K562 (cell line): ENCODE measurements around the gene TMEM14C. TPM values are rescaled to one million over a fixed set of nuclear protein-coding genes. Genes with fewer than 3 reads are reported as not detected.

Experiments used
- BHLHE40 ChIP-seq: IDR thresholded peaks from 2 replicates; pipeline ENCODE4 v1.6.1; 2011; ENCODE audit warnings: low read length, improper control_type of control experiment
- ETV1 ChIP-seq: fragments of 450-650 bp; conservative IDR thresholded peaks from 2 replicates; pipeline ENCODE4 v1.6.1; 2016; ENCODE audit warnings: missing genetic modification characterization, control low read depth, low read depth, missing compliant biosample characterization
- ETV6 ChIP-seq, 3 experiments: fragments of 150-350 bp in 1 of 3; sonication (generic) in 1 of 3; formaldehyde crosslinking in 1 of 3; IDR thresholded peaks; 2 replicates each; pipeline versions ENCODE4 v1.6.1 to v1.8.0; 2014 to 2022; ENCODE audit warnings: borderline replicate concordance in 2 of 3, low read depth in 2 of 3, antibody characterized with exemption in 1 of 3, low read length in 1 of 3, mild to moderate bottlenecking in 1 of 3, missing genetic modification reagents in 1 of 3
- NONO ChIP-seq, 2 experiments: fragments of 200-400 bp in 1 of 2; fragments of 450-650 bp in 1 of 2; formaldehyde crosslinking in 1 of 2; IDR thresholded peaks; 2 replicates each; pipeline ENCODE4 v1.6.1; 2017; ENCODE audit warnings: low read depth in 2 of 2, mild to moderate bottlenecking in 2 of 2, moderate library complexity in 2 of 2, low read length in 1 of 2
- POU5F1 ChIP-seq: fragments of 150-350 bp; IDR thresholded peaks from 2 replicates; pipeline ENCODE4 v1.6.1; 2014; ENCODE audit warnings: borderline replicate concordance, low read length, low read depth, mild to moderate bottlenecking; ENCODE audit not compliant: partially characterized antibody
- RFX7 ChIP-seq: fragments of 250-450 bp; sonication (Bioruptor Pico); IDR thresholded peaks from 2 replicates; pipeline ENCODE4 v1.5.1; 2021; ENCODE audit warnings: mild to moderate bottlenecking
- TEAD1 ChIP-seq, 2 experiments: fragments of 450-650 bp in 1 of 2; sonication (generic) in 1 of 2; formaldehyde crosslinking; IDR thresholded peaks; 2 replicates each; pipeline versions ENCODE4 v1.4.0 to v1.8.0; 2020 to 2022; ENCODE audit warnings: mild to moderate bottlenecking in 2 of 2, missing genetic modification reagents in 1 of 2
- TFAM ChIP-seq: fragments of 250-450 bp; sonication (Bioruptor Pico); conservative IDR thresholded peaks from 2 replicates; pipeline ENCODE4 v1.5.0; 2021; ENCODE audit warnings: mild to moderate bottlenecking, moderate library complexity
- ZNF197 ChIP-seq: fragments of 200-800 bp; sonication (Bioruptor generic); IDR thresholded peaks from 2 replicates; pipeline ENCODE4 v1.6.1; 2016; ENCODE audit warnings: low read depth, missing genetic modification characterization, missing compliant biosample characterization
- ZNF57 ChIP-seq: fragments of 450-650 bp; formaldehyde crosslinking; IDR thresholded peaks from 2 replicates; pipeline ENCODE4 v1.4.0; 2020; ENCODE audit warnings: mild to moderate bottlenecking, moderate library complexity
- polyA plus RNA-seq, 8 experiments: library from polyadenylated mRNA; depleted of rRNA in 4 of 8; stranded (reverse) in 5 of 8; unstranded in 3 of 8; fragments of >200 nt; fragmentation: Nextera tagmentation in 2 of 8; fragmentation: Illumina TruSeq in 1 of 8; extraction: Ambion mirVana in 2 of 8; extraction: Trizol in 1 of 8; gene quantifications; 2 replicates each; pipeline versions ENCODE4 v1.2.1 to v1.2.3, GENCODE V29; 2011 to 2014; ENCODE audit warnings: inconsistent platforms in 1 of 8, missing spikeins in 1 of 8
- total RNA-seq, 7 experiments: library from RNA; depleted of rRNA in 6 of 7; stranded (reverse); fragments of >200 nt in 6 of 7; fragmentation: Illumina TruSeq in 2 of 7; extraction: Trizol in 2 of 7; gene quantifications; 2 replicates each; pipeline versions ENCODE4 v1.2.1 to v1.2.3, GENCODE V29; 2011 to 2021; ENCODE audit warnings: low replicate concordance in 1 of 7
- TF ChIP-seq, protein P1 (sequence below), 2 experiments: fragments of 450-650 bp; IDR thresholded peaks; 2 replicates each; pipeline ENCODE4 v1.6.1; 2016
- TF ChIP-seq, protein P2 (sequence below): fragments of 250-450 bp; sonication (Bioruptor Pico); IDR thresholded peaks from 2 replicates; pipeline ENCODE4 v1.5.0; 2022; ENCODE audit warnings: mild to moderate bottlenecking
- TF ChIP-seq, protein P3 (sequence below): fragments of 200-800 bp; sonication (Bioruptor generic); IDR thresholded peaks from 2 replicates; pipeline ENCODE4 v1.6.1; 2017; ENCODE audit warnings: missing genetic modification characterization, missing compliant biosample characterization
- TF ChIP-seq, protein P4 (sequence below), 2 experiments: IDR thresholded peaks in 1 of 2; conservative IDR thresholded peaks in 1 of 2; 2 replicates each; pipeline ENCODE4 v1.6.1; 2016; ENCODE audit warnings: low read depth in 2 of 2, mild to moderate bottlenecking in 1 of 2, missing compliant biosample characterization in 1 of 2, missing genetic modification characterization in 1 of 2, moderate library complexity in 1 of 2

TMEM14C gene
- total and polyA plus RNA-seq, 9 of the 15 experiments (the other 6 are each of a cell fraction or from before 2014, with no cell fraction given): 151 to 496 (median 263) TPM

DNA sequence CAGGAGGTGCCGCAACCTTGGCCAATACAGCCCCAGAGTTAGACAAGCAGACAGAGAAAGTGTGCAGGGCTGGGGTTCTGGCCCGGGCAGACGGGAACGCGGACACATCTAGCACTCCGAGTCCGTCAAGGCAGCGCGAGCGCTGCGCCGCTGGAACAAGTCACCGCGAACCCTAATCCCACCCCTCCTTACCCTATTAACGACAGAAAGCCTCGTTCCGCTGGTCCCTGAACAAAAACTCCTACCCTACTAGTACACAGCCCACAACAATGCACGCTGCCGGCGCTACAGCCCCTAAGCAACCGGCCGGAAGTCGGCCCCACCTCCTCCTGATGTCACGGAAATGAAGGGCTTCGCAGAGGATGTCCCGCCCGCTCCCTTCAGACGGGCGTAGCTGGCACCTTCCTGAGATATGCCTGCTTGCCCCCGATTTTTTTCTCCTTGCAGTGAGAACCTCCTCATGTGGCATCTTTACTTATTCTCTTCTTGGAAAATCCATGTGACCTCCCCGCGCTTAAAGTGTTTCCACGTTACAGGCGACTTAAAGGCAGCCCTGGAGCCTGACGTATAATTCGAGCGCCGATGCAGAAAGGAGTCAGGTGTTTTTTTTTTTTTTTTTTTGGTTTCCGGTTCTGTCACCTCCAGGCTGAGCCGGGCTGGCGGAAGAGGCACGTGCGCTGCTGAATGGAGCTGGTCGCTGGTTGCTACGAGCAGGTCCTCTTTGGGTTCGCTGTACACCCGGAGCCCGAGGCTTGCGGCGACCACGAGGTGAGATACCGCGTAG lies 28.4 kb upstream of the TMEM14C start, which contains the start of the genes C6orf52 and PAK1IP1 (continued):
- TF ChIP-seq ZNF57 (CRISPR knock-in tag) (no peak), BHLHE40 (peak; percentile 99), TEAD1 (CRISPR knock-in tag; IDR thresholded peaks at IDR 0.05) (peak in 1 of 2 experiments; percentile 34; a peak in 1 of 4 replicates), ETV1 (tag) (no peak; the same call in none of the 2 replicates), NONO (IDR thresholded peaks at IDR 0.05; ENCODE audit: low read depth in 2 of 2, low read length in 1 of 2) (0 out of 4 replicates have a peak, but pooled peaks of 1 of the 2 experiments have one; percentile 54), TFAM (CRISPR knock-in tag) (no peak), ETV6 (IDR thresholded peaks at IDR 0.05; ENCODE audit: borderline replicate concordance in 1 of 2, low read depth in 2 of 2, low read length in 1 of 2) (peak in 1 of 2 experiments; percentile 50; a peak in 1 of 4 replicates), ETV6 (CRISPR knock-in tag; IDR thresholded peaks at IDR 0.05; ENCODE audit: borderline replicate concordance) (no peak), ZNF197 (CRISPR knock-in tag) (peak; percentile 79), RFX7 (no peak), POU5F1 (peak; percentile 32)
- TF ChIP-seq, protein P1, sequence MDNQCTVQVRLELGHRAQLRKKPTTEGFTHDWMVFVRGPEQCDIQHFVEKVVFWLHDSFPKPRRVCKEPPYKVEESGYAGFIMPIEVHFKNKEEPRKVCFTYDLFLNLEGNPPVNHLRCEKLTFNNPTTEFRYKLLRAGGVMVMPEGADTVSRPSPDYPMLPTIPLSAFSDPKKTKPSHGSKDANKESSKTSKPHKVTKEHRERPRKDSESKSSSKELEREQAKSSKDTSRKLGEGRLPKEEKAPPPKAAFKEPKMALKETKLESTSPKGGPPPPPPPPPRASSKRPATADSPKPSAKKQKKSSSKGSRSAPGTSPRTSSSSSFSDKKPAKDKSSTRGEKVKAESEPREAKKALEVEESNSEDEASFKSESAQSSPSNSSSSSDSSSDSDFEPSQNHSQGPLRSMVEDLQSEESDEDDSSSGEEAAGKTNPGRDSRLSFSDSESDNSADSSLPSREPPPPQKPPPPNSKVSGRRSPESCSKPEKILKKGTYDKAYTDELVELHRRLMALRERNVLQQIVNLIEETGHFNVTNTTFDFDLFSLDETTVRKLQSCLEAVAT (IDR thresholded peaks at IDR 0.05): peak; percentile 58 to 73
- TF ChIP-seq, protein P2, sequence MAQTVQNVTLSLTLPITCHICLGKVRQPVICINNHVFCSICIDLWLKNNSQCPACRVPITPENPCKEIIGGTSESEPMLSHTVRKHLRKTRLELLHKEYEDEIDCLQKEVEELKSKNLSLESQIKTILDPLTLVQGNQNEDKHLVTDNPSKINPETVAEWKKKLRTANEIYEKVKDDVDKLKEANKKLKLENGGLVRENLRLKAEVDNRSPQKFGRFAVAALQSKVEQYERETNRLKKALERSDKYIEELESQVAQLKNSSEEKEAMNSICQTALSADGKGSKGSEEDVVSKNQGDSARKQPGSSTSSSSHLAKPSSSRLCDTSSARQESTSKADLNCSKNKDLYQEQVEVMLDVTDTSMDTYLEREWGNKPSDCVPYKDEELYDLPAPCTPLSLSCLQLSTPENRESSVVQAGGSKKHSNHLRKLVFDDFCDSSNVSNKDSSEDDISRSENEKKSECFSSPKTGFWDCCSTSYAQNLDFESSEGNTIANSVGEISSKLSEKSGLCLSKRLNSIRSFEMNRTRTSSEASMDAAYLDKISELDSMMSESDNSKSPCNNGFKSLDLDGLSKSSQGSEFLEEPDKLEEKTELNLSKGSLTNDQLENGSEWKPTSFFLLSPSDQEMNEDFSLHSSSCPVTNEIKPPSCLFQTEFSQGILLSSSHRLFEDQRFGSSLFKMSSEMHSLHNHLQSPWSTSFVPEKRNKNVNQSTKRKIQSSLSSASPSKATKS (CRISPR knock-in tag): no peak; the same call in 1 of the 2 replicates
- TF ChIP-seq, protein P3, sequence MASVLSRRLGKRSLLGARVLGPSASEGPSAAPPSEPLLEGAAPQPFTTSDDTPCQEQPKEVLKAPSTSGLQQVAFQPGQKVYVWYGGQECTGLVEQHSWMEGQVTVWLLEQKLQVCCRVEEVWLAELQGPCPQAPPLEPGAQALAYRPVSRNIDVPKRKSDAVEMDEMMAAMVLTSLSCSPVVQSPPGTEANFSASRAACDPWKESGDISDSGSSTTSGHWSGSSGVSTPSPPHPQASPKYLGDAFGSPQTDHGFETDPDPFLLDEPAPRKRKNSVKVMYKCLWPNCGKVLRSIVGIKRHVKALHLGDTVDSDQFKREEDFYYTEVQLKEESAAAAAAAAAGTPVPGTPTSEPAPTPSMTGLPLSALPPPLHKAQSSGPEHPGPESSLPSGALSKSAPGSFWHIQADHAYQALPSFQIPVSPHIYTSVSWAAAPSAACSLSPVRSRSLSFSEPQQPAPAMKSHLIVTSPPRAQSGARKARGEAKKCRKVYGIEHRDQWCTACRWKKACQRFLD (CRISPR knock-in tag): peak; percentile 97
- TF ChIP-seq, protein P4, sequence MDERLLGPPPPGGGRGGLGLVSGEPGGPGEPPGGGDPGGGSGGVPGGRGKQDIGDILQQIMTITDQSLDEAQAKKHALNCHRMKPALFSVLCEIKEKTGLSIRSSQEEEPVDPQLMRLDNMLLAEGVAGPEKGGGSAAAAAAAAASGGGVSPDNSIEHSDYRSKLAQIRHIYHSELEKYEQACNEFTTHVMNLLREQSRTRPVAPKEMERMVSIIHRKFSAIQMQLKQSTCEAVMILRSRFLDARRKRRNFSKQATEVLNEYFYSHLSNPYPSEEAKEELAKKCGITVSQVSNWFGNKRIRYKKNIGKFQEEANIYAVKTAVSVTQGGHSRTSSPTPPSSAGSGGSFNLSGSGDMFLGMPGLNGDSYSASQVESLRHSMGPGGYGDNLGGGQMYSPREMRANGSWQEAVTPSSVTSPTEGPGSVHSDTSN (CRISPR knock-in tag; IDR thresholded peaks at IDR 0.05; ENCODE audit: low read depth): no peak
- TF ChIP-seq, protein P4 (tag; conservative IDR thresholded peaks at IDR 0.05; ENCODE audit: low read depth): peak; percentile 95
